ENCODE measurements around the gene VPS41.
"Not testable (repeated sequence)": the region's sequence is repeated elsewhere in the genome, so short reads cannot be mapped to it uniquely, and the experiment has no call there.

Gene VPS41

GRCh38 chr7:38855867-38856266, 53.1 kb downstream of the VPS41 start:
- DNase-seq (ENCODE audit: low read depth in 1 of 2, low spot score in 1 of 2) = no peak

- DNase-seq (ENCODE audit: low read depth in 1 of 2, low spot score in 1 of 2) = no peak
Observed at GRCh38 chr7:38855386-38855785, 53.6 kb downstream of the VPS41 start.

- DNase-seq (ENCODE audit: low read depth in 1 of 2, low spot score in 1 of 2) = not testable (repeated sequence)
Observed at GRCh38 chr7:38854947-38855346, 54.0 kb downstream of the VPS41 start.

- DNase-seq (ENCODE audit: low read depth in 1 of 2, low spot score in 1 of 2) = no peak
Observed at GRCh38 chr7:38851321-38851720, 57.7 kb downstream of the VPS41 start.

- no peak for DNase-seq (ENCODE audit: low read depth in 1 of 2, low spot score in 1 of 2)
Observed at GRCh38 chr7:38846280-38846679, 62.7 kb downstream of the VPS41 start.

- no peak for DNase-seq (ENCODE audit: low read depth in 1 of 2, low spot score in 1 of 2)
Observed at GRCh38 chr7:38844952-38845563, 63.9 kb downstream of the VPS41 start.

GRCh38 chr7:38842746-38843145, 66.2 kb downstream of the VPS41 start:
- DNase-seq (ENCODE audit: low read depth in 1 of 2, low spot score in 1 of 2) = no peak

GRCh38 chr7:38840736-38841460, 68.1 kb downstream of the VPS41 start:
- DNase-seq (ENCODE audit: low read depth in 1 of 2, low spot score in 1 of 2) = no peak

GRCh38 chr7:38839851-38840250, 69.1 kb downstream of the VPS41 start:
- DNase-seq (ENCODE audit: low read depth in 1 of 2, low spot score in 1 of 2) = no peak

GRCh38 chr7:38838725-38839385, 70.1 kb downstream of the VPS41 start:
- DNase-seq (ENCODE audit: low read depth in 1 of 2, low spot score in 1 of 2) = no peak

GRCh38 chr7:38834357-38834756, 74.6 kb downstream of the VPS41 start:
- DNase-seq (ENCODE audit: low read depth in 1 of 2, low spot score in 1 of 2) = no peak

- DNase-seq (ENCODE audit: low read depth in 1 of 2, low spot score in 1 of 2) = no peak
Observed at GRCh38 chr7:38833329-38833728, 75.7 kb downstream of the VPS41 start.

GRCh38 chr7:38831259-38831996, 77.6 kb downstream of the VPS41 start:
- DNase-seq (ENCODE audit: low read depth in 1 of 2, low spot score in 1 of 2) = no peak

GRCh38 chr7:38830826-38831225, 78.2 kb downstream of the VPS41 start:
- no peak for DNase-seq (ENCODE audit: low read depth in 1 of 2, low spot score in 1 of 2)

- no peak for DNase-seq (ENCODE audit: low read depth in 1 of 2, low spot score in 1 of 2)
Observed at GRCh38 chr7:38829488-38830165, 79.4 kb downstream of the VPS41 start.

GRCh38 chr7:38828026-38828425, 81.0 kb downstream of the VPS41 start:
- DNase-seq (ENCODE audit: low read depth in 1 of 2, low spot score in 1 of 2) = no peak

- DNase-seq (ENCODE audit: low read depth in 1 of 2, low spot score in 1 of 2) = no peak
Observed at GRCh38 chr7:38825721-38826440, 83.1 kb downstream of the VPS41 start.

GRCh38 chr7:38824948-38825347, 84.0 kb downstream of the VPS41 start:
- no peak for DNase-seq (ENCODE audit: low read depth in 1 of 2, low spot score in 1 of 2)

GRCh38 chr7:38822549-38822948, 86.4 kb downstream of the VPS41 start:
- DNase-seq (ENCODE audit: low read depth in 1 of 2, low spot score in 1 of 2) = no peak

GRCh38 chr7:38820571-38820970, 88.4 kb downstream of the VPS41 start:
- no peak for DNase-seq (ENCODE audit: low read depth in 1 of 2, low spot score in 1 of 2)

All from activated CD4-positive, alpha-beta T cell treated with anti-CD3 and anti-CD28 coated beads, Interleukin-2, amount 50 U/mL, for 24 hours (primary cell).